Heart right ventricle (tissue), 16 donors: ENCODE data around the gene LYSMD2. TPM values are rescaled to one million over a fixed set of nuclear protein-coding genes. Genes with fewer than 3 reads are reported as not detected.
A peak's percentile ranks its signal among the peaks of the same experiment; 100 is the strongest.
"Not testable (repeated sequence)": the region's sequence is repeated elsewhere in the genome, so short reads cannot be mapped to it uniquely, and the experiment has no call there.

Experiments used
- ATAC-seq, 8 donors: fragments of 200-7000 bp; cut with Tn5 transposase; one replicate each; pipeline ENCODE4 v1.9.1; 2020; ENCODE audit warnings: mild to moderate bottlenecking in 8 of 8, moderate library complexity in 8 of 8, moderate number of reproducible peaks in 1 of 8
- DNase-seq, 2 donors: peaks; one replicate each; pipeline ENCODE4 v3.0.0-alpha.2; 2020
- H3K27ac ChIP-seq, 10 donors: fragments of 200-600 bp; sonication (generic) in 2 of 10; one replicate each; pipeline versions ENCODE4 v1.5.0 to v1.8.0; 2020 to 2022; ENCODE audit warnings: mild to moderate bottlenecking in 3 of 10
- H3K27me3 ChIP-seq, 7 donors: fragments of 200-600 bp; one replicate each; pipeline ENCODE4 v1.8.0; 2021 to 2022; ENCODE audit warnings: mild to moderate bottlenecking in 2 of 7
- H3K36me3 ChIP-seq, 9 donors: fragments of 200-600 bp; sonication (generic) in 1 of 9; one replicate each; pipeline versions ENCODE4 v1.5.0 to v1.8.0; 2020 to 2022; ENCODE audit warnings: mild to moderate bottlenecking in 2 of 9
- H3K4me1 ChIP-seq, 9 donors: fragments of 200-600 bp; sonication (generic) in 1 of 9; one replicate each; pipeline versions ENCODE4 v1.5.0 to v1.8.0; 2020 to 2022; ENCODE audit warnings: mild to moderate bottlenecking in 4 of 9
- H3K4me3 ChIP-seq, 10 donors: fragments of 200-600 bp; sonication (generic) in 2 of 10; one replicate each; pipeline versions ENCODE4 v1.5.0 to v1.8.0; 2020 to 2022; ENCODE audit warnings: mild to moderate bottlenecking in 7 of 10, moderate library complexity in 2 of 10
- H3K9me3 ChIP-seq, 11 donors: fragments of 200-600 bp in 10 of 11; sonication (generic) in 2 of 11; one replicate each; pipeline versions ENCODE4 v1.5.0 to v1.8.0; 2013 to 2022; ENCODE audit warnings: mild to moderate bottlenecking in 2 of 11, control low read depth in 1 of 11, moderate library complexity in 1 of 11
- WGBS, 2 donors: extraction: QIAGEN DNeasy Blood & Tissue Kit; methylation state at CpG; one replicate each; pipeline ENCODE4 v1.1.7; 2013; ENCODE audit warnings: inconsistent platforms in 1 of 2; 5-methylcytosine and 5-hydroxymethylcytosine counted together
- intact Hi-C, 10 donors: fragments of 100-400 bp; cut with DNase I; formaldehyde crosslinking; loops; one replicate each; pipeline versions ENCODE4 v1.11.1 to v1.14.2; 2022
- long read RNA-seq, 3 donors: library from polyadenylated mRNA; unstranded; transcript quantifications; one replicate each; pipeline ENCODE4 v2.0.0, GENCODE V29; 2020 to 2021
- polyA plus RNA-seq, 2 donors: library from polyadenylated mRNA; stranded (reverse); fragments of 200-250 nt; gene quantifications; one replicate each; pipeline ENCODE4 v1.2.3, GENCODE V29; 2013
- total RNA-seq, 10 donors: library from RNA; stranded (reverse); fragmentation: NEBNext Ultra II Directional in 3 of 10; extraction: Animal tissue kit (Norgen Biotek cat#: 25700) in 3 of 10; gene quantifications; one replicate each; pipeline versions ENCODE4 v1.2.1 to v1.2.4, GENCODE V29; 2021 to 2023
- TF ChIP-seq, protein P1 (sequence below), 9 donors: fragments of 200-600 bp; sonication (generic) in 2 of 9; IDR thresholded peaks; one replicate each; pipeline versions ENCODE4 v1.5.0 to v1.8.0; 2021 to 2022; ENCODE audit warnings: antibody characterized with exemption in 9 of 9, mild to moderate bottlenecking in 5 of 9, moderate library complexity in 1 of 9
- donor health status: Arrhythmogenic right ventricular cardiomyopathy.
- donor health status: ischemic (EF 13 %, LVEDD 7.1; RV severe dilation, severe dysfunction).
- donor health status: healthy with polysubstance abuse.
- donor health status: DM: no; HTN: yes; CAD: no.
- donor health status: DM: no; HTN: no; CAD: no.
- donor health status: ischemic (EF 25% LVEDD 6.9; RV normal size, moderate dysfunction).
- donor health status: ischemic (EF 25% LVEDD 5.7; RV mildly dilated, moderate dysfunction).
- donor health status: healthy.
- donor health status: DM: yes; HTN: yes; CAD: no.
- donor health status: Ischemic cardiomyopathy.
- donor health status: ischemic (EF 35%, LVEDD 5.7; RV mildly dilated, moderate dysfunction).
- donor health status: nonischemic (EF 11% LVEDD 7.7; RV severe dilation, severe dysfunction).
- donor health status: DM: yes; HTN: yes; CAD: no.
- donor health status: PGD.
- donor health status: ischemic (EF 29% LVEDD 5.4; RV normal size, mild dysfunction).
- donor health status: nonischemic (EF 23%, LVEDD 6.1; RV moderate dilation, normal function).

Gene LYSMD2, protein sequence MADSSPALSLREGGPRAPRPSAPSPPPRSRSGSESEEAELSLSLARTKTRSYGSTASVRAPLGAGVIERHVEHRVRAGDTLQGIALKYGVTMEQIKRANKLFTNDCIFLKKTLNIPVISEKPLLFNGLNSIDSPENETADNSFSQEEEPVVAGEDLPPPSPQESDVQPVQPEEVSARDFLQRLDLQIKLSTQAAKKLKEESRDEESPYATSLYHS
- total RNA-seq = 1 to 10 TPM; 1.7 to 8.6 (median 3.9) TPM
- 1 to 10 TPM; 5.0 to 8.6 TPM for polyA plus RNA-seq
- long read RNA-seq, donor 1, transcript LYSMD2-201 (3 exons, 1,759 nt) = major isoform, 7 of 9 reads
- long read RNA-seq, donor 1, partial matches to known transcripts = 1 of 9 reads
- long read RNA-seq, donor 1, other reads (novel, unspliced or antisense) = 1 of 9 reads
- long read RNA-seq, donor 2, partial matches to known transcripts = 0 of 2 reads
- long read RNA-seq, donor 2, other reads (novel, unspliced or antisense) = 0 of 2 reads
- long read RNA-seq, donor 3, transcript LYSMD2-201 (3 exons, 1,759 nt) = major isoform, 6 of 7 reads
- long read RNA-seq, donor 3, partial matches to known transcripts = 0 of 7 reads
- long read RNA-seq, donor 3, other reads (novel, unspliced or antisense) = 1 of 7 reads

DNA sequence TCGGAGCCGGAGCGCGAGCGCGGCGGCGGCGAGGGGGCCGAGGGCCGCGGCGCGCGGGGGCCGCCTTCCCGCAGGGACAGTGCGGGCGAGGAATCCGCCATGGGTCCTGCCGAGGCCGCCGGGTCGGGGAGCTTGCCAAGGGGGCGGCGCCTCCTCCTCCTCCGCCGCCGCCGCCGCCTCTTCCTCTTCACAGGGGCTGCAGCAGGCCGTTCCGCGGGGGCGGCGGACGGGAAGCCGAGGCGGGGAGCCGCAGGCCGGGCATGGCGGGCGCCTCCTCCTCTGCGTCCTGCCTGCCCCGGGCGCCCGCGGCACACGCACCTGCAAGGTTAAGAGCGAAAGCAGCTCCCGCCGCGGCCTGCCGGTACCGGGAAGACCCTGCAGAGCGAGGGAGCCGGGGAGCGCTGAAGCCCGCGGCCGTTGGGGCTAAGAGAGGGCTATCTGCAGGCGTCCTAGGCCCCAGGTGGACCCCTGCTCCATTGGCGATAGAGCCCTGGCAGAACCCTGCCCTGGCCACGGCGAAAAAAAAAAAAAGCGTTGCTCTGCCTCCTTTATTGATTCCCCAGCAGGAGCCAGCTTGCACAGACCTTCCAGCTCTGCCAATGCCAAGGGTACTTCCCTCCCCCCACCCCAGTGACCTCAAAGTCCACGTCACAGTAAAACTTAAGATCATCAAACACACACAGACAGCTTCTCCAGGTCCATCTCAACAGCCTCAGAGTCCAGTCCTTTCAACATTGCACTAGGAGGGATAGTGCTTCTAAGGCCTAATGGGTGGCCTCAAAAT, at the start of gene LYSMD2:
LYSMD2 (minus strand) TSS at position 134 of the 784 bp plus-strand sequence; CDS start at position 101, 33 bp downstream.
- Histone ChIP-seq H3K4me3 (peak within 1 kb of the TSS; percentile 66 to 93 (median 78)), H3K4me1 (peaks cover 4 to 42% (median 30%) of the 10 kb centered on the region in 9 donors), H3K36me3 (no peaks in the 10 kb centered on the region), H3K27ac (peak within 1 kb of the TSS; percentile 71 to 92 (median 88)), H3K9me3 (no peaks in the 10 kb centered on the region), H3K27me3 (no peaks in the 10 kb centered on the region)
- ATAC-seq (peak; percentile 92 to 98 (median 94)), DNase-seq (peak; percentile 86 to 87)
- intact Hi-C loops = loop anchor here in 1 of 10 donors (5.0 kb wide), 1 partner anchor 55 kb away; the partner anchor contains the start of gene SCG3
- TF ChIP-seq, protein P1, sequence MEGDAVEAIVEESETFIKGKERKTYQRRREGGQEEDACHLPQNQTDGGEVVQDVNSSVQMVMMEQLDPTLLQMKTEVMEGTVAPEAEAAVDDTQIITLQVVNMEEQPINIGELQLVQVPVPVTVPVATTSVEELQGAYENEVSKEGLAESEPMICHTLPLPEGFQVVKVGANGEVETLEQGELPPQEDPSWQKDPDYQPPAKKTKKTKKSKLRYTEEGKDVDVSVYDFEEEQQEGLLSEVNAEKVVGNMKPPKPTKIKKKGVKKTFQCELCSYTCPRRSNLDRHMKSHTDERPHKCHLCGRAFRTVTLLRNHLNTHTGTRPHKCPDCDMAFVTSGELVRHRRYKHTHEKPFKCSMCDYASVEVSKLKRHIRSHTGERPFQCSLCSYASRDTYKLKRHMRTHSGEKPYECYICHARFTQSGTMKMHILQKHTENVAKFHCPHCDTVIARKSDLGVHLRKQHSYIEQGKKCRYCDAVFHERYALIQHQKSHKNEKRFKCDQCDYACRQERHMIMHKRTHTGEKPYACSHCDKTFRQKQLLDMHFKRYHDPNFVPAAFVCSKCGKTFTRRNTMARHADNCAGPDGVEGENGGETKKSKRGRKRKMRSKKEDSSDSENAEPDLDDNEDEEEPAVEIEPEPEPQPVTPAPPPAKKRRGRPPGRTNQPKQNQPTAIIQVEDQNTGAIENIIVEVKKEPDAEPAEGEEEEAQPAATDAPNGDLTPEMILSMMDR (IDR thresholded peaks at IDR 0.05) = no peak
- WGBS, 2 donors = 1% methylated on average over 51 to 67 of the region's 67 CpGs

DNA sequence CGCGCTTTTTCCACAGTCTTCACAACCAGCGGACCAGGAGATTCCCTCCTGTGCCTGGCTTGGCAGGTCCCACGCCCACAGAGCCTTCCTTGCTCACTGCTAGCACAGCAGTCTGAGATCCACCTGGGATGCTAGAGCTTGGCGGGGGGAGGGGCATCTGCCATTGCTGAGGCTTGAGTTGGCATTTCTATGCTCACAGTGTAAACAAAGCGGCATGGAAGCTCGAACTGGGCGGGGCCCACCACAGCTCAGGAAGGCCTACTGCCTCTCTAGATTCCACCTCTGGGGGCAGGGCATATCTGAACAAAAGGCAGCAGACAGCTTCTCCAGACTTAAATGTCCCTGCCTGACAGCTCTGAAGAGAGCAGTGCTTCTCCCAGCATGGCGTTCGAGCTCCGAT, 49.7 kb upstream of the LYSMD2 start:
- ATAC-seq, DNase-seq, H3K4me3 ChIP-seq, H3K27ac ChIP-seq, H3K4me1 ChIP-seq, H3K9me3 ChIP-seq, H3K27me3 ChIP-seq: not testable (repeated sequence)
- peaks cover 0 to 51% (median 21%) of the 10 kb centered on the region in 9 donors for H3K36me3 ChIP-seq
- 93 to 97% methylated on average over 11 of the region's 11 CpGs for WGBS, 2 donors
- intact Hi-C loops = loop anchor here in 1 of 10 donors (10.0 kb wide), 1 partner anchor 118 kb away; no protein-coding TSS in a partner anchor

DNA sequence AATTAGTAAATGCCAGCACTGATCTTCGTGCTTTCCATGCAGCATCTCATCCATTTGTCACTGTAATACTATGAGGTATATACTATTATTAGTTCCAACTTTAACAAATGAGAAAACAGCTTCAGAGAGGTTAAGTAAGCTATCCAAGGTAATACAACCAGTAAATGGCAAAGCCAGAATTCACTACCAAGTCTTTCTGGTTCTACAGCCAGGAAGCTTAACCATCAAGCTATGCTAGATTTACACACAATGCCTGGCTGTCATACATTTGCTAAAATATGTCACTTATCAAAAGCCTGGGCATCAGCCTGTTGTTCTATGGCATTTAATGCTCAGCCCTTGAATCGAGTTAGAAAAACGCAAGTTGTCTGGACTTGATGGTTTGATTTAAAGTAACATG, 46.5 kb upstream of the LYSMD2 start:
- ATAC-seq = no peak
- Histone ChIP-seq H3K27ac (no peak overlapping the region), H3K27me3 (no peaks in the 10 kb centered on the region), H3K4me1 (no peaks in the 10 kb centered on the region), H3K4me3 (no peak overlapping the region), H3K36me3 (peaks cover 0 to 67% (median 28%) of the 10 kb centered on the region in 9 donors), H3K9me3 (peaks cover 0 to 3% (median 0%) of the 10 kb centered on the region in 11 donors)
- 94 to 97% methylated on average over 3 of the region's 3 CpGs for WGBS, 2 donors
- intact Hi-C loops = loop anchor here in 1 of 10 donors (10.0 kb wide), 1 partner anchor 121 kb away; no protein-coding TSS in a partner anchor
- no peak for DNase-seq
- TF ChIP-seq, protein P1 (IDR thresholded peaks at IDR 0.05) = no peak

DNA sequence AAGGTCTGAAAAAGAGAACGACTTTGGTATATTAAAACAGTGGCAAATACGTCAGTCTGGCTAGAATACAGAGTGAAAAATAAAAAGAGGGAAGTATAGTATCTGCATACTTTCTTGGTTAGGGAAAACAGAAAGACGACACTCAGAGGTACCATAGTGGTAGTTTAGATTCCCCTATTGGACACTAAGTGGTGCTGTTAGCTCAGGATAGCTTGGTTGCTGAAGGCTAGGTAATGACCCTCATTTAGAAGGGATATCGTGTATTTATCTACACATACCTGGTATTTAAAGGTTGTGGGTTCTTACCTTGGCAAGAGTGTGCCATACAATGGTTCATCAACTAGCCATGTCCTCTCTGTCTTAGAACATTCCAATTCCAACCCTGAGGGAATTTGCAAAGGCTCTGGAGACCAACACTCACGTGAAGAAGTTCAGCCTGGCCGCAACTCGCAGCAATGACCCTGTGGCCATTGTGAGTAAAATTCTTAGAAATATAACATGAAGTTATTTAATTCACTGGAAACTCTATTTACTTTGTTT, 45.0 kb upstream of the LYSMD2 start:
- no peak for DNase-seq

More for the DNA sequence above, 45.0 kb upstream of the LYSMD2 start:
- Histone ChIP-seq H3K4me1 (no peaks in the 10 kb centered on the region), H3K27me3 (no peaks in the 10 kb centered on the region), H3K4me3 (no peak overlapping the region), H3K36me3 (peaks cover 0 to 65% (median 28%) of the 10 kb centered on the region in 9 donors), H3K27ac (no peak overlapping the region), H3K9me3 (peaks cover 0 to 3% (median 0%) of the 10 kb centered on the region in 11 donors)
- TF ChIP-seq, protein P1 (IDR thresholded peaks at IDR 0.05) = peak in 6 of 9 donors; percentile 16 to 37 (median 28)
- 80 to 82% methylated on average over 7 of the region's 7 CpGs for WGBS, 2 donors
- no peak for ATAC-seq
- intact Hi-C loops = loop anchor here in 1 of 10 donors (10.0 kb wide), 1 partner anchor 122 kb away; no protein-coding TSS in a partner anchor
